Osteocyte (in vitro differentiated cells): ENCODE results near the gene DCTD. TPM values are rescaled to one million over a fixed set of nuclear protein-coding genes. Genes with fewer than 3 reads are reported as not detected.

Experiments
- DNase-seq: peaks from one replicate; pipeline ENCODE4 v3.0.0; 2021; ENCODE audit warnings: mixed read lengths; ENCODE audit not compliant: unreplicated experiment; ENCODE audit errors: extremely low spot score
- H3K27ac Mint-ChIP-seq: one replicate; pipeline ENCODE4 v1.8.0; 2021; ENCODE audit warnings: mild to moderate bottlenecking, mixed read lengths; ENCODE audit not compliant: unreplicated experiment
- H3K27me3 Mint-ChIP-seq: one replicate; pipeline ENCODE4 v1.8.0; 2021; ENCODE audit warnings: mixed read lengths; ENCODE audit not compliant: unreplicated experiment
- H3K36me3 Mint-ChIP-seq: one replicate; pipeline ENCODE4 v1.8.0; 2021; ENCODE audit warnings: mixed read lengths; ENCODE audit not compliant: unreplicated experiment
- H3K4me1 Mint-ChIP-seq: one replicate; pipeline ENCODE4 v1.8.0; 2021; ENCODE audit warnings: mixed read lengths; ENCODE audit not compliant: unreplicated experiment
- H3K4me3 Mint-ChIP-seq: one replicate; pipeline ENCODE4 v1.8.0; 2021; ENCODE audit warnings: mild to moderate bottlenecking, moderate library complexity, mixed read lengths; ENCODE audit not compliant: unreplicated experiment
- H3K9me3 Mint-ChIP-seq: one replicate; pipeline ENCODE4 v1.8.0; 2021; ENCODE audit warnings: mixed read lengths; ENCODE audit not compliant: unreplicated experiment
- total RNA-seq: library from RNA; stranded (reverse); gene quantifications from 2 replicates; pipeline ENCODE4 v1.2.1, GENCODE V29; 2021
- TF ChIP-seq, protein P1 (sequence below): fragments of 200-600 bp; sonication (generic); IDR thresholded peaks from 2 replicates; pipeline ENCODE4 v1.5.0; 2021; ENCODE audit warnings: antibody characterized with exemption, mild to moderate bottlenecking, moderate library complexity

The DCTD gene
- total RNA-seq, 1 donor from 2014 or later = 126 TPM

DNA sequence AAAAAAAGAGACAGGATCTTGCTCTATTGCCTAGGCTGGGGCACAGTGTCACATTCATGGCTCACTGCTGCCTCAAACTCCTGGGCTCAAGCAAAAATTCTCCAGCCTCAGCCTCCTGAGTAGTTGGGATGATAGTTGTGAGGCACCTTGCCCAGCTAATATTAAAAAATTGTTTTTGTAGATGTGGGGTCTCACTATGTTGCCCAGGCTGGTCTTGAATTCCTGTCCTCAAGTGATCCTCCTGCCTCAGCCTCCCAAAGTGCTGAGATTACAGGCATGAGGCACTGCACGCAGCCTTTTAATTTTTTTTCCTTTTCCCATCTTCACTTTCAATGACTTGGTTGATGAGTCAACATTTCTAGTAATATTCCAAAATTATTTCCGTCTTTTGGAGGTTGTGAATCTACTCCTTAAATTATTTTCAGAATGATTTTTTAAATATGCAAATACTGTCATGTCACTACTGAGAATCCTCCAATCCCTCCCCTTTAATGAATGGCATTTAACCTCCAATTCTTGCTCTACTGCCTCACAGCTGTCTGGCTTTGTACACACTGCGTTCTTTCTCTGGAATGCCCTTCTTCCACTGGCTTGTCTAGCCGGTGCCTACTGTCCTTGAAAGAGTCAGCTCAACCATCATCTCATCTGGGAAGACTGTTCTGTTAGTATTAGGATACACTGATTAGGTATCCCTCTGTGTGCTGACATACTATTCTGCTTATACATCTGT lies 27.5 kb upstream of the DCTD start:
- no peak for DNase-seq
- Mint-ChIP-seq H3K27ac (no peak overlapping the region), H3K27me3 (peaks cover 42% of the 10 kb centered on the region), H3K4me1 (no peaks in the 10 kb centered on the region), H3K9me3 (no peaks in the 10 kb centered on the region), H3K4me3 (no peak overlapping the region), H3K36me3 (no peaks in the 10 kb centered on the region)
- TF ChIP-seq, protein P1, sequence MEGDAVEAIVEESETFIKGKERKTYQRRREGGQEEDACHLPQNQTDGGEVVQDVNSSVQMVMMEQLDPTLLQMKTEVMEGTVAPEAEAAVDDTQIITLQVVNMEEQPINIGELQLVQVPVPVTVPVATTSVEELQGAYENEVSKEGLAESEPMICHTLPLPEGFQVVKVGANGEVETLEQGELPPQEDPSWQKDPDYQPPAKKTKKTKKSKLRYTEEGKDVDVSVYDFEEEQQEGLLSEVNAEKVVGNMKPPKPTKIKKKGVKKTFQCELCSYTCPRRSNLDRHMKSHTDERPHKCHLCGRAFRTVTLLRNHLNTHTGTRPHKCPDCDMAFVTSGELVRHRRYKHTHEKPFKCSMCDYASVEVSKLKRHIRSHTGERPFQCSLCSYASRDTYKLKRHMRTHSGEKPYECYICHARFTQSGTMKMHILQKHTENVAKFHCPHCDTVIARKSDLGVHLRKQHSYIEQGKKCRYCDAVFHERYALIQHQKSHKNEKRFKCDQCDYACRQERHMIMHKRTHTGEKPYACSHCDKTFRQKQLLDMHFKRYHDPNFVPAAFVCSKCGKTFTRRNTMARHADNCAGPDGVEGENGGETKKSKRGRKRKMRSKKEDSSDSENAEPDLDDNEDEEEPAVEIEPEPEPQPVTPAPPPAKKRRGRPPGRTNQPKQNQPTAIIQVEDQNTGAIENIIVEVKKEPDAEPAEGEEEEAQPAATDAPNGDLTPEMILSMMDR = no peak

DNA sequence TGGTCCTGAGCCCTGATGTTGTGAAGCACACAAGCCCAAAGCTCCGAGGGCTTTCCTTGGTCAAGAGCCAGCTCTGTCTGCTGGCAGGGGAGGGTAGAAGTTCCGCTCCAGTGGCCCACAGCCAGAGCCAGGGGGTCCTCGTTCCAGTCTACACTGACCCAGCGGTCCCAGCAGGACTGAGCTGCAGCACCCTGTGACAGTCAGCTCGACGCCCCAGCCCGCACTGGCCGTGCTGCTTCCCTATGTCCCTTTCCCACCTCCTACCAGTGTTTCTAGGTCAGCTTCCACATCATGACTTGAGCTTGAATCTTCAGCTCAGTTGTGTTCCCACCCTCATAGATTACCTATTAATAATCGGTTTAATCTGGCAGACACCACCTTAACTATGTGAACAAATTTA lies 22.5 kb upstream of the DCTD start:
- Mint-ChIP-seq H3K9me3 (no peaks in the 10 kb centered on the region), H3K4me3 (no peak overlapping the region), H3K36me3 (no peaks in the 10 kb centered on the region), H3K4me1 (peaks cover 6% of the 10 kb centered on the region), H3K27ac (no peak overlapping the region), H3K27me3 (peaks cover 28% of the 10 kb centered on the region)
- TF ChIP-seq, protein P1 = no peak
- no peak for DNase-seq

DNA sequence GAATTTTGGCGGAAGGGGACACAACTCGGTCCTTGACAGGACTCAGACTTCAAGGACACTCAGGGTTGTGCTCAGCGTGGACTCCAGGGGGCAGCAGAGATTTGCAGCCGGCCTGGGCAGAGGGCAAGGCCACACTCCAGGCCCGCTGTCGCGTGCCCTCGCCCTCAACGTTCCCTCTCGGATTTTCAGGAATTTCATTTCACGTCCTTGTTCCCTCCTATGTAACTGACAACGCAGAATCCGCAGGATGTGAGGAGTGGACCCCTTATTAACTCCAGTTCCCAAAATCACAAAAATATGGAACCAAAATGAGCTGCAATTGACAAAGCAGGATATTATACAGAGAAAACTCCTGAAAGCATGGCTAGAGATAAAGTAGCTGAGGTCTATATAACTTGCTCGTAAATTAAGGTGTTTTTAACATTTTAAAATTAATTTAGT lies 21.0 kb upstream of the DCTD start:
- no peak overlapping the region for H3K27ac Mint-ChIP-seq
- no peaks in the 10 kb centered on the region for H3K9me3 Mint-ChIP-seq
- DNase-seq = peak; percentile 90
- H3K27me3 Mint-ChIP-seq = peaks cover 21% of the 10 kb centered on the region
- no peaks in the 10 kb centered on the region for H3K36me3 Mint-ChIP-seq
- H3K4me1 Mint-ChIP-seq = peaks cover 6% of the 10 kb centered on the region
- TF ChIP-seq, protein P1 = peak; percentile 98
- H3K4me3 Mint-ChIP-seq = no peak overlapping the region

DNA sequence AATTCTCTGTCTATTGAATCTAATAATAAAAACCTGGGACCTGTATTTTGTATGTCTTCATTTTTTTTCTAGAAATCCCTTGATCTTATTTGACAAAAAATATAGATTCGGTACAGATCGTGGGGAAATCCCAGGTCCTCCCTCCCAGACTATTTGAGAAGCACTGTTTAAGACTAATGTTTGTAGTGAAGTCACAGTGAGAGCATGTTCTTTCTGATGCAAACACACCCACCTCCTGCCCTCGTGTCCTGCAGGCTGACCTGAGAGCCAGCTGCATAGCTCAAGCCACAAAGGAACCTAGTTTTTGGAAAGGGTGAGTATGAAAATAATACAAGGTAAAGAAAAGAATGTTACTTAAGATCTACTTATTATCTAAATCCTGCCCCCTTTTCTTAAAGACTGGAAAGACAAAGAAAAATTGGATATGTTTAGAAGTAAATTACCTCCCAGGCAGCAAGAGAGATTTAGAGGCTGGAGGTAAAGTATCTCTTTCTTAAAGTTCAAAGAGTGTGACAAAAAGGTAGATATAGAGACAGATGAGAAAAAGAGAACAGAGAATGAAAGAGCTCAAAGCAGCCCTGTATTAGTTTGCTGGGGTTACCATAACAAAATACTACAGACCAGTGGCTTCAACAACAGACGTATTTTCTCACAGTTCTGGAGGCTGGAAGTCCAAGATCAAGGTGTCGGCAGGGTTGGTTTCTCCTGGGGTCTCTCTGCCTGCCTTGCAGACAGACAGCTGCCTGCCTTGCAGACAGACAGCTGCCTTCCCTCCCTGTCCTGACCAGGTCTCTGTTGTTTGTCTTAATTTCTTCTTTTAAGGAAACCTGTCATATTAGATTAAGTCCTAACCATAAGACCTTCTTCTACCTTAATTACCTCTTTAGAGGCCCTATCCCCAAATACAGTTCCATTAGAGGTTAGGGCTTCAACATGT lies 20.4 kb upstream of the DCTD start:
- no peak overlapping the region for H3K27ac Mint-ChIP-seq
- H3K4me1 Mint-ChIP-seq = peaks cover 6% of the 10 kb centered on the region
- no peak overlapping the region for H3K4me3 Mint-ChIP-seq
- TF ChIP-seq, protein P1 = no peak
- no peaks in the 10 kb centered on the region for H3K9me3 Mint-ChIP-seq
- peaks cover 17% of the 10 kb centered on the region for H3K27me3 Mint-ChIP-seq
- no peak for DNase-seq
- H3K36me3 Mint-ChIP-seq = no peaks in the 10 kb centered on the region

DNA sequence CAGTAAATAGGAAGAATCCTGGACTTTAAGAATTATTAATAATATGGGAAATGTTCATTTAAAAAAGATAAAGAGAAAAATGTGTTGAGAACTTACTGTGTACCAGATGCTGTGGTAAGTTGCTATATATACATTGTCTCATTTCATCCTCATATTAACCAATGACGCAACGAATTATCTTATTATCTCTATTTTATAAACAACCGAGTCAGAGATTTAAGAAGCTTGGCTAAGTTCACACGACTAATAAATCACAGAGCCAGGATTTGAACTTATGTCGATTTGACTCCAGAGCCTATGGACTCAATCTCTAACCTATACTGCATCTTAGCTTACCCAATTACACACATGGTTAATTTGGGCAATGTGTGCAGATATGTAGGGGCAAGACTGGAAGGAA lies 15.5 kb upstream of the DCTD start:
- Mint-ChIP-seq H3K27ac (no peak overlapping the region), H3K4me3 (no peak overlapping the region), H3K9me3 (no peaks in the 10 kb centered on the region), H3K4me1 (peaks cover 8% of the 10 kb centered on the region), H3K36me3 (no peaks in the 10 kb centered on the region), H3K27me3 (no peaks in the 10 kb centered on the region)
- no peak for DNase-seq
- TF ChIP-seq, protein P1 = no peak
